SH-SY5Y (cell line): Measurements from ENCODE around the gene HSPH1.

Experiments used
- GATA2 ChIP-seq: IDR thresholded peaks from 2 replicates; pipeline ENCODE4 v1.6.1; 2011; ENCODE audit warnings: mild to moderate bottlenecking, low read depth, low read length
- GATA3 ChIP-seq: IDR thresholded peaks from 2 replicates; pipeline ENCODE4 v1.6.1; 2011; ENCODE audit warnings: low read depth, mild to moderate bottlenecking, low read length, moderate library complexity

DNA sequence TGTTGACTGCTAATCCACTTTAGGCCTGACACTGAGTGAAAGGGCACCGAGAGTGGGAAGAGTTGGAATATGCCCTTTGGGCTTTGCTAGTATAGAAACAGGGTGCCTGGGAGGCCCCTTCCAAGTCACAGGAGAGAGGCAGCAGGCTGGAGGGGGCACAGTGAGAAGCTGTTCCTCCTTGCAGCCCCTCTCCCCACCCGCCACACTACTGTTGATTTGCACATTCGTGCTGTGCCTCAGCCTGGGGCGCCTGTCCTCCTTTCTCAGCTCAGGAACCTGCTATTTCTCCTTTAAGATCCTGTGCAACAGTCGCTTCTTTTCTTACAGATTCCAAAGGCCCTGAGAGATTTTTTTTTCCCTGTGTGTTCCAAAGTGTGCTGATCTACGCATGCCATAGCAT is 35.3 kb upstream of the HSPH1 start:
- TF ChIP-seq GATA2, result no peak
- TF ChIP-seq GATA3, result no peak
